WERI-Rb-1 (cell line): ENCODE data around the gene FBXO2.

Experiments used
- DNase-seq: peaks from one replicate; pipeline ENCODE4 v3.0.0-alpha.2; 2020
- H3K27ac ChIP-seq: fragments of 250-450 bp; sonication (Bioruptor Pico); 2 replicates; pipeline ENCODE4 v1.5.1; 2020; ENCODE audit warnings: mild to moderate bottlenecking, moderate library complexity
- H3K27me3 ChIP-seq: fragments of 250-450 bp; sonication (Bioruptor Pico); 2 replicates; pipeline ENCODE4 v1.5.1; 2021; ENCODE audit warnings: mild to moderate bottlenecking, low read depth, moderate library complexity; ENCODE audit not compliant: insufficient read depth, severe bottlenecking
- H3K36me3 ChIP-seq: fragments of 250-450 bp; sonication (Bioruptor Pico); 2 replicates; pipeline ENCODE4 v1.5.1; 2020; ENCODE audit warnings: mild to moderate bottlenecking, moderate library complexity
- H3K4me3 ChIP-seq: 2 replicates; pipeline ENCODE4 v1.5.1; 2011; ENCODE audit warnings: low read depth, mild to moderate bottlenecking, control low read depth, low read length
- H3K9me3 ChIP-seq: fragments of 250-450 bp; sonication (Bioruptor Pico); 2 replicates; pipeline ENCODE4 v1.5.1; 2021; ENCODE audit warnings: mild to moderate bottlenecking, moderate library complexity; ENCODE audit not compliant: severe bottlenecking
- TF ChIP-seq, protein P1 (sequence below): IDR thresholded peaks from 2 replicates; pipeline ENCODE4 v1.5.1; 2011; ENCODE audit warnings: low read depth, mild to moderate bottlenecking, control low read depth, inconsistent platforms, low read length

Gene FBXO2

GRCh38 chr1:11691928-11692711 lies 37.9 kb upstream of the FBXO2 start:
- Histone ChIP-seq H3K36me3 (no peaks in the 10 kb centered on the region), H3K27ac (no peak overlapping the region; the same call in 1 of the 2 replicates), H3K9me3 (no peaks in the 10 kb centered on the region), H3K27me3 (no peaks in the 10 kb centered on the region), H3K4me3 (peak overlapping the region; percentile 25)
- DNase-seq: no peak
- TF ChIP-seq, protein P1, sequence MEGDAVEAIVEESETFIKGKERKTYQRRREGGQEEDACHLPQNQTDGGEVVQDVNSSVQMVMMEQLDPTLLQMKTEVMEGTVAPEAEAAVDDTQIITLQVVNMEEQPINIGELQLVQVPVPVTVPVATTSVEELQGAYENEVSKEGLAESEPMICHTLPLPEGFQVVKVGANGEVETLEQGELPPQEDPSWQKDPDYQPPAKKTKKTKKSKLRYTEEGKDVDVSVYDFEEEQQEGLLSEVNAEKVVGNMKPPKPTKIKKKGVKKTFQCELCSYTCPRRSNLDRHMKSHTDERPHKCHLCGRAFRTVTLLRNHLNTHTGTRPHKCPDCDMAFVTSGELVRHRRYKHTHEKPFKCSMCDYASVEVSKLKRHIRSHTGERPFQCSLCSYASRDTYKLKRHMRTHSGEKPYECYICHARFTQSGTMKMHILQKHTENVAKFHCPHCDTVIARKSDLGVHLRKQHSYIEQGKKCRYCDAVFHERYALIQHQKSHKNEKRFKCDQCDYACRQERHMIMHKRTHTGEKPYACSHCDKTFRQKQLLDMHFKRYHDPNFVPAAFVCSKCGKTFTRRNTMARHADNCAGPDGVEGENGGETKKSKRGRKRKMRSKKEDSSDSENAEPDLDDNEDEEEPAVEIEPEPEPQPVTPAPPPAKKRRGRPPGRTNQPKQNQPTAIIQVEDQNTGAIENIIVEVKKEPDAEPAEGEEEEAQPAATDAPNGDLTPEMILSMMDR: no peak

GRCh38 chr1:11691302-11691914 lies 37.2 kb upstream of the FBXO2 start, which contains the start of gene DRAXIN:
TSS of gene DRAXIN (plus strand) at chr1:11691710. CDS start at chr1:11706259, 14,549 bp downstream.
- Histone ChIP-seq H3K4me3 (peak within 1 kb of the TSS; percentile 73), H3K9me3 (no peaks in the 10 kb centered on the region), H3K36me3 (no peaks in the 10 kb centered on the region), H3K27ac (peak within 1 kb of the TSS; percentile 90), H3K27me3 (no peaks in the 10 kb centered on the region)
- peak; percentile 73 for DNase-seq
- TF ChIP-seq, protein P1: no peak

DNA sequence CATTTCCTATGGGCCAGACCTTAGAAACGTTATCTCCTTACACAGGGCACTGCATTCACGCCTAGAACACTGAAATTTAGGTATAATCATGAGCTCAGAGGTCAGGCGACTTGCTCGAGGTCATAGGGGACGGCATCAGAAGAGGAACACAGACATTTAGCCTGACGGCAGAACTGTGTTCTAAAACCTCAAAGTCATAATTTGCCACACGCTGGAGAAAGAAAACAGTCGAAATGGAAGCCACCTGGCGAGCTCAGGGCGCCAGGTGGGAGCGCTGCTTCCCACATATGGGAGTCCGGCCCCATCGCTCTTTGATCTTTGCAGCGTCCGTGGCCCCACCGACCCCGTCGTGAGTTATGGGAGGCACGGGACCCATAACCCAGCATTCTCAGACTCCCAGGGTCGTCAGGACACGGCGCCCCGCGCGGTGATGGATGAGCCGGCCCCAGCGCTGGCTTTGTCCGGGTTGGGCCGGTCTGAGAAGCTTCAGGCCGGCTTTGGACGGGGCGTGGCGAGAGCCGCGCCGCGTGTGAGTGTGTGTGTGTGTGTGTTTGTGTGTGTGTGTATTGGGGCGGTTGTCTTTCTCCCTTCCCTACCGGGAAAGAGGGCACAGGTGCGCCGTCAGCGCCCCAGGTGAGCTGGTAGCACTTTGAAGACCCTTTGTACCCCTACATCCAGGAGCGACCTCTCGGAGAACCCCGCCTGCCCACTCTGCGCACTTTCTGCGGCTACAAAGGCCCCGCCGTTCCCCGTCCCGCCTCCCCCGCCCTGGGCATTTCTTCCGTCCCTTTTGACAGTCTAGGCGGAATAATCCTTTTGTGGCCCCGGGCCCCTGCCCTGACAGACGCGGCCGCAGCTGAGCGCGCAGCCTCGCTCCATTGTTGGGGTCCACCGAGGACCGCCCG lies 36.4 kb upstream of the FBXO2 start:
- Histone ChIP-seq H3K9me3 (no peaks in the 10 kb centered on the region), H3K36me3 (no peaks in the 10 kb centered on the region), H3K4me3 (peak overlapping the region; percentile 73), H3K27me3 (no peaks in the 10 kb centered on the region), H3K27ac (peak overlapping the region; percentile 90)
- peak; percentile 71 for DNase-seq
- TF ChIP-seq, protein P1: peak; percentile 39; the same call in 1 of the 2 replicates

DNA sequence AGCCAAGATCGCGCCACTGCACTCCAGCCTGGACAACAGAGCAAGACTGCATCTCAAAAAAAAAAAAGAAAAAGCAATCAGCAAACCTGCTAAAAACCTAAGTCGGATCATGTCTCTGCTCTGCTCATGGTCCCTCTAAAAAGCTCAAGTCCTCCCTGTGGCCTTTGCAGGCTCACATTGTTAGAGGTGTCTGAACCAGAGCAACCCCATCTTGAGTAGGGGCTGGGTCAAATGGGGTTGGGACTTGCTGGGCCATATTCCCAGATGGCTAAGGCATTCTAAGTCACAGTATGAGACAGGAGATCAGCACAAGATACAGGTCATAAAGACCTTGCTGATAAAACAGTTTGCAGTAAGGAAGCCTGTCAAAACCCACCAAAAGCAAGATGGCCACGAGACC lies 34.3 kb upstream of the FBXO2 start:
- Histone ChIP-seq H3K36me3 (no peaks in the 10 kb centered on the region), H3K4me3 (no peak overlapping the region), H3K27ac (no peak overlapping the region), H3K9me3 (no peaks in the 10 kb centered on the region), H3K27me3 (no peaks in the 10 kb centered on the region)
- TF ChIP-seq, protein P1: no peak
- DNase-seq: no peak

DNA sequence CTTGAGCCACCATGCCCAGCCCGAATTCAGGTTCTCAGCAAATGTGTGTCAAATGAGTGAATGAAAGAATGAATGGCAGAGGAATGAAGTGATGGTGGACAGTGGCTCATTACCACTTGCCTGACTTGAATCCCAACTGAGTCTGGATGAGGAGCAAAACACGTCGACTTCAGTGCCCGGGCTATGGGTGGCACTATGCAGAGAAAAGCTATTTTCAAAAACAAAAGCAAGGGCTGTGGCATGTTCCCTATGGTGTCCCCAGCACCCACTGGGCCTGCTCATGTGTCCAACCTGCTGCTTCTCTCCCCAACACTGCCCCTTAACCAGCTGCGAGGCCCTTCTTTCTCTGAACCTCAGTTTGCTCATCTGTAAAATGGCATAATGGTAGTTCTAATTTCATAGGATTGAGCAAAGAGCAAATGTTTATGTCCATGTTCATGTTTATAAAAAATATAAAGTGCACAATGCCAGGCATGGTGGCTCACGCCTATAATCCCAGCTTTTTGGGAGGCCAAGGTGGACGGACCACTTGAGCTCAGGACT lies 31.1 kb upstream of the FBXO2 start:
- H3K9me3 ChIP-seq: no peaks in the 10 kb centered on the region
- TF ChIP-seq, protein P1: no peak
- no peak overlapping the region for H3K4me3 ChIP-seq
- DNase-seq: no peak
- H3K27me3 ChIP-seq: no peaks in the 10 kb centered on the region
- no peaks in the 10 kb centered on the region; the same call in 1 of the 2 replicates for H3K36me3 ChIP-seq
- H3K27ac ChIP-seq: no peak overlapping the region
